Activated naive CD8-positive, alpha-beta T cell treated with anti-CD3 and anti-CD28 coated beads, Interleukin-2, amount 10 ng/mL, durations not matched to agents 7 days and 5 days (primary cell): ENCODE results near the gene PAK2. TPM values are rescaled to one million over a fixed set of nuclear protein-coding genes. Genes with fewer than 3 reads are reported as not detected.

ENCODE experiments used
- ATAC-seq: fragments of 150-1000 bp; cut with Tn5 transposase; one replicate; pipeline ENCODE4 v1.10.0; 2021; ENCODE audit warnings: low read depth, moderate library complexity
- POLR2A ChIA-PET: fragments of 350-600 bp; sonication (Branson Sonifier 250); formaldehyde crosslinking; loops from one replicate; lab custom pipeline; 2021; ENCODE audit warnings: antibody characterized with exemption; lab: Charles Lee
- DNase-seq: peaks from one replicate; pipeline ENCODE4 v3.0.0; 2021
- H3K27ac Mint-ChIP-seq: one replicate; pipeline ENCODE4 v1.8.0; 2022; ENCODE audit warnings: mild to moderate bottlenecking, mixed read lengths
- H3K27me3 Mint-ChIP-seq: one replicate; pipeline ENCODE4 v1.8.0; 2022; ENCODE audit warnings: mild to moderate bottlenecking, moderate library complexity, mixed read lengths
- H3K36me3 Mint-ChIP-seq: one replicate; pipeline ENCODE4 v1.8.0; 2021; ENCODE audit warnings: mild to moderate bottlenecking, mixed read lengths
- H3K4me1 Mint-ChIP-seq: one replicate; pipeline ENCODE4 v1.8.0; 2021; ENCODE audit warnings: mixed read lengths
- H3K4me3 Mint-ChIP-seq: one replicate; pipeline ENCODE4 v1.8.0; 2022; ENCODE audit warnings: mild to moderate bottlenecking, moderate library complexity, mixed read lengths
- H3K9me3 Mint-ChIP-seq: one replicate; pipeline ENCODE4 v1.8.0; 2021; ENCODE audit warnings: mixed read lengths
- total RNA-seq, 2 experiments: library from RNA; stranded (reverse); gene quantifications; one replicate each; pipeline ENCODE4 v1.2.3, GENCODE V29; 2021

Gene PAK2
- total RNA-seq, 2 experiments from 2014 or later: 77.2 to 81.3 TPM

GRCh38 chr3:196749125-196749524 lies 9.5 kb downstream of the PAK2 start:
- ATAC-seq (no peak), DNase-seq (no peak)
- Mint-ChIP-seq H3K4me3 (no peak overlapping the region), H3K9me3 (peaks cover 8% of the 10 kb centered on the region), H3K4me1 (peaks cover 22% of the 10 kb centered on the region), H3K27ac (no peak overlapping the region), H3K27me3 (no peaks in the 10 kb centered on the region), H3K36me3 (peaks cover 65% of the 10 kb centered on the region)
- POLR2A ChIA-PET: interaction anchor here (1.5 kb wide), 1 partner anchor 9 kb away, joined by 4 read pairs; the partner anchor contains the start of gene PAK2

GRCh38 chr3:196753201-196753600 lies 13.5 kb downstream of the PAK2 start:
- ATAC-seq: no peak
- POLR2A ChIA-PET: no interaction called here
- Mint-ChIP-seq H3K36me3 (peaks cover 77% of the 10 kb centered on the region), H3K4me1 (peaks cover 36% of the 10 kb centered on the region), H3K27me3 (no peaks in the 10 kb centered on the region), H3K27ac (no peak overlapping the region), H3K9me3 (peaks cover 7% of the 10 kb centered on the region), H3K4me3 (no peak overlapping the region)
- DNase-seq: no peak

- Mint-ChIP-seq H3K27ac (no peak overlapping the region), H3K27me3 (no peaks in the 10 kb centered on the region), H3K4me1 (peaks cover 32% of the 10 kb centered on the region), H3K4me3 (no peak overlapping the region), H3K9me3 (peaks cover 7% of the 10 kb centered on the region), H3K36me3 (peaks cover 69% of the 10 kb centered on the region)
- POLR2A ChIA-PET: no interaction called here
- DNase-seq (no peak), ATAC-seq (no peak)
These were observed 14.7 kb downstream of the PAK2 start for GRCh38 chr3:196754091-196754981.

- Mint-ChIP-seq H3K9me3 (peaks cover 7% of the 10 kb centered on the region), H3K4me1 (peaks cover 29% of the 10 kb centered on the region), H3K36me3 (peaks cover 62% of the 10 kb centered on the region), H3K27ac (no peak overlapping the region), H3K4me3 (no peak overlapping the region), H3K27me3 (no peaks in the 10 kb centered on the region)
- POLR2A ChIA-PET: no interaction called here
- ATAC-seq (no peak), DNase-seq (no peak)
These were observed 17.1 kb downstream of the PAK2 start for GRCh38 chr3:196756732-196757131.

GRCh38 chr3:196757876-196758739 lies 18.5 kb downstream of the PAK2 start:
- Mint-ChIP-seq H3K9me3 (peaks cover 7% of the 10 kb centered on the region), H3K27me3 (no peaks in the 10 kb centered on the region), H3K27ac (peak overlapping the region; percentile 17), H3K36me3 (peaks cover 59% of the 10 kb centered on the region), H3K4me3 (no peak overlapping the region), H3K4me1 (peaks cover 29% of the 10 kb centered on the region)
- ATAC-seq: no peak
- POLR2A ChIA-PET: interaction anchor here (0.7 to 1.6 kb wide), 2 partner anchors 17 to 214 kb away, joined by 3 to 4 read pairs; no protein-coding TSS in a partner anchor
- no peak for DNase-seq

- H3K36me3 Mint-ChIP-seq: peaks cover 22% of the 10 kb centered on the region
- H3K4me1 Mint-ChIP-seq: peaks cover 6% of the 10 kb centered on the region
- DNase-seq (no peak), ATAC-seq (no peak)
- no peaks in the 10 kb centered on the region for H3K27me3 Mint-ChIP-seq
- H3K4me3 Mint-ChIP-seq: no peak overlapping the region
- POLR2A ChIA-PET: interaction anchor here (0.6 kb wide), 1 partner anchor 84 kb away, joined by 3 read pairs; no protein-coding TSS in a partner anchor
- H3K9me3 Mint-ChIP-seq: peaks cover 3% of the 10 kb centered on the region
- no peak overlapping the region for H3K27ac Mint-ChIP-seq
These were observed 23.5 kb downstream of the PAK2 start for GRCh38 chr3:196763179-196763578.

GRCh38 chr3:196765454-196765853 lies 25.8 kb downstream of the PAK2 start:
- Mint-ChIP-seq H3K4me3 (no peak overlapping the region), H3K9me3 (peaks cover 3% of the 10 kb centered on the region), H3K27ac (no peak overlapping the region), H3K4me1 (peaks cover 4% of the 10 kb centered on the region), H3K36me3 (peaks cover 15% of the 10 kb centered on the region), H3K27me3 (no peaks in the 10 kb centered on the region)
- POLR2A ChIA-PET: interaction anchor here (0.7 kb wide), 1 partner anchor 993 kb away, joined by 3 read pairs; no protein-coding TSS in a partner anchor
- DNase-seq (no peak), ATAC-seq (no peak)

- Mint-ChIP-seq H3K4me1 (peaks cover 25% of the 10 kb centered on the region), H3K4me3 (no peak overlapping the region), H3K9me3 (no peaks in the 10 kb centered on the region), H3K27ac (no peak overlapping the region), H3K27me3 (no peaks in the 10 kb centered on the region), H3K36me3 (peaks cover 29% of the 10 kb centered on the region)
- ATAC-seq: no peak
- no peak for DNase-seq
- POLR2A ChIA-PET: no interaction called here
These were observed 31.4 kb downstream of the PAK2 start for GRCh38 chr3:196771067-196771466.

- ATAC-seq (no peak), DNase-seq (no peak)
- Mint-ChIP-seq H3K27me3 (no peaks in the 10 kb centered on the region), H3K27ac (no peak overlapping the region), H3K36me3 (peaks cover 34% of the 10 kb centered on the region), H3K4me1 (peaks cover 25% of the 10 kb centered on the region), H3K9me3 (no peaks in the 10 kb centered on the region), H3K4me3 (no peak overlapping the region)
- POLR2A ChIA-PET: no interaction called here
These were observed 32.4 kb downstream of the PAK2 start for GRCh38 chr3:196772102-196772501.

GRCh38 chr3:196772897-196773296 lies 33.2 kb downstream of the PAK2 start:
- ATAC-seq: no peak
- Mint-ChIP-seq H3K4me3 (no peak overlapping the region), H3K27me3 (no peaks in the 10 kb centered on the region), H3K4me1 (peaks cover 25% of the 10 kb centered on the region), H3K9me3 (no peaks in the 10 kb centered on the region), H3K36me3 (peaks cover 38% of the 10 kb centered on the region), H3K27ac (no peak overlapping the region)
- POLR2A ChIA-PET: no interaction called here
- no peak for DNase-seq

GRCh38 chr3:196774191-196774820 lies 34.6 kb downstream of the PAK2 start:
- DNase-seq (no peak), ATAC-seq (no peak)
- Mint-ChIP-seq H3K27me3 (no peaks in the 10 kb centered on the region), H3K4me1 (peaks cover 27% of the 10 kb centered on the region), H3K27ac (no peak overlapping the region), H3K4me3 (peak overlapping the region; percentile 2), H3K36me3 (peaks cover 48% of the 10 kb centered on the region), H3K9me3 (peaks cover 4% of the 10 kb centered on the region)
- POLR2A ChIA-PET: no interaction called here

GRCh38 chr3:196774848-196775422 lies 35.3 kb downstream of the PAK2 start:
- Mint-ChIP-seq H3K27ac (no peak overlapping the region), H3K4me3 (no peak overlapping the region), H3K9me3 (peaks cover 9% of the 10 kb centered on the region), H3K27me3 (no peaks in the 10 kb centered on the region), H3K36me3 (peaks cover 53% of the 10 kb centered on the region), H3K4me1 (peaks cover 27% of the 10 kb centered on the region)
- ATAC-seq: no peak
- POLR2A ChIA-PET: no interaction called here
- DNase-seq: no peak

- POLR2A ChIA-PET: no interaction called here
- Mint-ChIP-seq H3K27ac (no peak overlapping the region), H3K36me3 (peaks cover 58% of the 10 kb centered on the region), H3K4me1 (peaks cover 27% of the 10 kb centered on the region), H3K9me3 (peaks cover 13% of the 10 kb centered on the region), H3K27me3 (no peaks in the 10 kb centered on the region), H3K4me3 (no peak overlapping the region)
- DNase-seq: no peak
- no peak for ATAC-seq
These were observed 36.3 kb downstream of the PAK2 start for GRCh38 chr3:196775938-196776337.
